Ovary (tissue), 9 donors: ENCODE results near the gene RNPEPL1. TPM values are rescaled to one million over a fixed set of nuclear protein-coding genes. Genes with fewer than 3 reads are reported as not detected.
"Not testable (repeated sequence)": the region's sequence is repeated elsewhere in the genome, so short reads cannot be mapped to it uniquely, and the experiment has no call there.

ENCODE experiments used
- DNase-seq, 5 donors: peaks; one replicate each; pipeline ENCODE4 v3.0.0-alpha.2; 2019 to 2020
- H3K27ac ChIP-seq, 2 donors: fragments of 200-600 bp; one replicate each; pipeline versions ENCODE4 v1.5.1 to v1.8.0; 2019 to 2022
- H3K27me3 ChIP-seq: fragments of 200-600 bp; one replicate; pipeline ENCODE4 v1.8.0; 2022
- H3K36me3 ChIP-seq: fragments of 200-600 bp; sonication (generic); one replicate; pipeline ENCODE4 v1.5.1; 2019
- H3K4me1 ChIP-seq: one replicate; pipeline ENCODE4 v1.8.1; 2013; ENCODE audit warnings: mild to moderate bottlenecking, moderate library complexity; ENCODE audit not compliant: insufficient read depth
- H3K4me3 ChIP-seq: fragments of 200-600 bp; sonication (generic); one replicate; pipeline ENCODE4 v1.5.1; 2017
- H3K9me3 ChIP-seq, 2 donors: fragments of 200-600 bp in 1 of 2; sonication (generic) in 1 of 2; one replicate each; pipeline versions ENCODE4 v1.5.1 to v1.8.1; 2013 to 2019; ENCODE audit warnings: mild to moderate bottlenecking in 1 of 2, moderate library complexity in 1 of 2
- EP300 ChIP-seq: sonication (generic); formaldehyde crosslinking; IDR thresholded peaks from one replicate; pipeline ENCODE4 v1.6.1; 2017; ENCODE audit warnings: antibody characterized with exemption
- POLR2A ChIP-seq: fragments of 450-650 bp; IDR thresholded peaks from one replicate; pipeline ENCODE4 v1.6.1; 2017; ENCODE audit warnings: antibody characterized with exemption, mild to moderate bottlenecking, moderate library complexity
- WGBS, 3 donors: extraction: QIAGEN DNeasy Blood & Tissue Kit in 1 of 3; methylation state at CpG; one replicate each; pipeline versions ENCODE4 v1.1.5 to v1.1.7; 2013 to 2017; 5-methylcytosine and 5-hydroxymethylcytosine counted together
- intact Hi-C, 4 donors: fragments of 100-400 bp; cut with DNase I; formaldehyde crosslinking; loops; one replicate each; pipeline versions ENCODE4 v1.11.0 to v1.15.1; 2022 to 2023
- polyA plus RNA-seq, 2 donors: library from polyadenylated mRNA; stranded (reverse); fragments of 200-250 nt in 1 of 2; fragments of 350-450 nt in 1 of 2; fragmentation: Illumina TruSeq in 1 of 2; extraction: RNeasy Lipid Tissue Mini Kit (QIAGEN cat#74804) in 1 of 2; gene quantifications; one replicate each; pipeline ENCODE4 v1.2.3, GENCODE V29; 2013 to 2014
- total RNA-seq, 7 donors: library from RNA; depleted of rRNA in 2 of 7; stranded (reverse); fragments of >200 nt in 2 of 7; fragmentation: NEBNext Ultra II Directional in 3 of 7; extraction: Animal tissue kit (Norgen Biotek cat#: 25700) in 3 of 7; gene quantifications; one replicate each; pipeline versions ENCODE4 v1.1.0 to v1.2.4, GENCODE V29; 2016 to 2023
- TF ChIP-seq, protein P1 (sequence below), 3 donors: fragments of 450-650 bp in 2 of 3; fragments of 200-600 bp in 1 of 3; IDR thresholded peaks; one replicate each; pipeline versions ENCODE4 v1.5.1 to v1.8.0; 2016 to 2022; ENCODE audit warnings: antibody characterized with exemption in 3 of 3, mild to moderate bottlenecking in 1 of 3
- donor health status: DM: no; HTN: no; CAD: no; lungs with moderate emphysema.
- donor health status: DM: no; HTN: no; CAD: no.
- donor health status: Bipolar disorder and iron deficiency.
- donor health status: DM: yes; HTN: yes; CAD: no.
- donor health status: DM: no; HTN: no; CAD: no.
- donor health status: DM: yes; HTN: yes; CAD: no.

RNPEPL1 gene
- total and polyA plus RNA-seq, 9 donors: 3.5 to 27.3 (median 23.2) TPM

DNA sequence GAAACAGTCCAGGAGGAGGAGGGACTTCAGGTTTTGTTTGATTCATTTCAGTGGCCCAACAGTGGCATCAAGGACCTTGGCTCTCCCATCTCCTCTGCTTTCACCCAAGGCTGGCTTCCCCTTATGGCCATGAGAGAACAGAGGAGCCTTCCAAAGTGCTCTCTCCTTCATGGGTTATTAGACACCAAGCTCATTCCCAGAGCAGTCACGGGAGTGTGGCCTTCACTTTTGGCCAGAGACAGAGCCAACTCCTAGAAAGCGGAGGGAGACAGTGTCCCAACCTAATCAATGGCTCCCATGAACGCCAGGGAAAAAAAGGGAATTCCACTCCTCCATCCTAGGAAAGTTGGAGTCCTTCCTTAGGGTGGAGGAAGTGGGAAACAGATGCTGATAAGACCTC is 9.0 kb upstream of the RNPEPL1 start:
- no peaks in the 10 kb centered on the region for H3K9me3 ChIP-seq
- WGBS, 3 donors: 79 to 91% (median 90%) methylated on average over 3 of the region's 3 CpGs
- no peaks in the 10 kb centered on the region for H3K36me3 ChIP-seq
- TF ChIP-seq POLR2A (no peak), EP300 (no peak)
- TF ChIP-seq, protein P1, sequence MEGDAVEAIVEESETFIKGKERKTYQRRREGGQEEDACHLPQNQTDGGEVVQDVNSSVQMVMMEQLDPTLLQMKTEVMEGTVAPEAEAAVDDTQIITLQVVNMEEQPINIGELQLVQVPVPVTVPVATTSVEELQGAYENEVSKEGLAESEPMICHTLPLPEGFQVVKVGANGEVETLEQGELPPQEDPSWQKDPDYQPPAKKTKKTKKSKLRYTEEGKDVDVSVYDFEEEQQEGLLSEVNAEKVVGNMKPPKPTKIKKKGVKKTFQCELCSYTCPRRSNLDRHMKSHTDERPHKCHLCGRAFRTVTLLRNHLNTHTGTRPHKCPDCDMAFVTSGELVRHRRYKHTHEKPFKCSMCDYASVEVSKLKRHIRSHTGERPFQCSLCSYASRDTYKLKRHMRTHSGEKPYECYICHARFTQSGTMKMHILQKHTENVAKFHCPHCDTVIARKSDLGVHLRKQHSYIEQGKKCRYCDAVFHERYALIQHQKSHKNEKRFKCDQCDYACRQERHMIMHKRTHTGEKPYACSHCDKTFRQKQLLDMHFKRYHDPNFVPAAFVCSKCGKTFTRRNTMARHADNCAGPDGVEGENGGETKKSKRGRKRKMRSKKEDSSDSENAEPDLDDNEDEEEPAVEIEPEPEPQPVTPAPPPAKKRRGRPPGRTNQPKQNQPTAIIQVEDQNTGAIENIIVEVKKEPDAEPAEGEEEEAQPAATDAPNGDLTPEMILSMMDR (IDR thresholded peaks at IDR 0.05): no peak
- H3K4me3 ChIP-seq: no peak overlapping the region
- DNase-seq: peak in 1 of 5 donors; percentile 19
- H3K4me1 ChIP-seq: peaks cover 22% of the 10 kb centered on the region
- intact Hi-C loops: no loop called here
- no peak overlapping the region for H3K27ac ChIP-seq
- no peaks in the 10 kb centered on the region for H3K27me3 ChIP-seq

DNA sequence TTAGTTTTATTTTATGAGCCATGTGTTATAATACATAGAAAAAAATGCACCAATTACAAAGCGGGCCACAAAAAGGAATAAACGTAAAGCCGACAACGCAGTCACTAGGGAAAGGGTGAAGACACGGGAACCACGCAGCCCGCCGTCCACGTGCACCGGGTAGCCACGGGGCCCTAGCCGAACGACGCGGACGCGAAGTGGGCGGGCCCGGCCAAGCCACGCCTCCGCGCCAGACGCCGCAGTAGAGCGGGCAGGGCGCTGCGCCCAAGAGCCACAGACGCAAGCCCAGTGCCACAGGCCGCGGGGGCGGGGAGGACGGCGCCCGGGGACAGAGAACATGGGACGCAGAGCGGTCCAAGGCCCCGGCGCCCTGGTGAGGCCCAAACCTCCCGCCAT is 8.2 kb upstream of the RNPEPL1 start, which contains the start of gene DUSP28:
Gene DUSP28, plus strand, starts transcription at position 274 of the 396 bp plus-strand sequence. CDS start 328 bp downstream, outside the sequence.
- peak; percentile 86 to 94 (median 91) for DNase-seq
- peaks cover 22% of the 10 kb centered on the region for H3K4me1 ChIP-seq
- 0% methylated on average over 34 to 39 of the region's 39 CpGs for WGBS, 3 donors
- peak within 1 kb of the TSS; percentile 98 for H3K4me3 ChIP-seq
- H3K27me3 ChIP-seq: no peaks in the 10 kb centered on the region
- peak within 1 kb of the TSS; percentile 97 to 98 for H3K27ac ChIP-seq
- peak; percentile 72 for TF ChIP-seq POLR2A
- TF ChIP-seq EP300: no peak
- TF ChIP-seq, protein P1 (IDR thresholded peaks at IDR 0.05): no peak
- intact Hi-C loops: loop anchor here in 2 of 4 donors (1.0 to 10.0 kb wide), 4 partner anchors 106 to 1155 kb away; partner anchors contain the start of genes GPC1 (in 1 of the 2) and HDAC4 (in 1 of the 2)
- H3K36me3 ChIP-seq: no peaks in the 10 kb centered on the region
- no peaks in the 10 kb centered on the region for H3K9me3 ChIP-seq

DNA sequence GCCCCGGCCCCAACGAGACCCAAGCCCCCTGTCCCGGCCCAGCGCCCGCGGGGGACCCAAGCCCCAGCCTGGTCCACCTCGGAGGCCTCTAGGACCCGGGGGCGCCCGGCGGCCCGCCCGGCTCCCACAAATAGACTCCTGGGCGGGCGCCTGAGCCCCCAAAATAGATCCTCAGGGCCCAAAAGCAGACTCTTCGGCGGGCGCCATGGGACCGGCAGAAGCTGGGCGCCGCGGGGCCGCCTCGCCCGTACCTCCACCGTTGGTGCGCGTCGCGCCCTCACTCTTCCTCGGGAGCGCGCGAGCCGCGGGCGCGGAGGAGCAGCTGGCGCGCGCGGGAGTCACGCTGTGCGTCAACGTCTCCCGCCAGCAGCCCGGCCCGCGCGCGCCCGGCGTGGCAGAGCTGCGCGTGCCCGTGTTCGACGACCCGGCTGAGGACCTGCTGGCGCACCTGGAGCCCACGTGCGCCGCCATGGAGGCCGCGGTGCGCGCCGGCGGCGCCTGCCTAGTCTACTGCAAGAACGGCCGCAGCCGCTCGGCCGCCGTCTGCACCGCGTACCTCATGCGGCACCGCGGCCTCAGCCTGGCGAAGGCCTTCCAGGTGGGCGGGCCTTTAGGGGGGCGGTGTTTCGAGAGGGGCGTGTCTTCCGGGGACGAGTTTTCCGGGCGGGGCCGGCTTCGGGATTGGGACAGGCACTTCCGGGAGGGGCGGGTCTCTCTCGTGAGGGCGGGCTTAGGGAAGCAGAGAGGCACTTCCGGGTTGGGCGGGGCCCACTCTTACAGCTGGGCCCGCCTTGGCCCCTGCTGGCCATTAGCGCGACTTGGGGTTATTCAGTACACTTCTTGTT is 7.6 kb upstream of the RNPEPL1 start:
- 0 to 1% (median 0%) methylated on average over 82 to 101 of the region's 101 CpGs for WGBS, 3 donors

DNA sequence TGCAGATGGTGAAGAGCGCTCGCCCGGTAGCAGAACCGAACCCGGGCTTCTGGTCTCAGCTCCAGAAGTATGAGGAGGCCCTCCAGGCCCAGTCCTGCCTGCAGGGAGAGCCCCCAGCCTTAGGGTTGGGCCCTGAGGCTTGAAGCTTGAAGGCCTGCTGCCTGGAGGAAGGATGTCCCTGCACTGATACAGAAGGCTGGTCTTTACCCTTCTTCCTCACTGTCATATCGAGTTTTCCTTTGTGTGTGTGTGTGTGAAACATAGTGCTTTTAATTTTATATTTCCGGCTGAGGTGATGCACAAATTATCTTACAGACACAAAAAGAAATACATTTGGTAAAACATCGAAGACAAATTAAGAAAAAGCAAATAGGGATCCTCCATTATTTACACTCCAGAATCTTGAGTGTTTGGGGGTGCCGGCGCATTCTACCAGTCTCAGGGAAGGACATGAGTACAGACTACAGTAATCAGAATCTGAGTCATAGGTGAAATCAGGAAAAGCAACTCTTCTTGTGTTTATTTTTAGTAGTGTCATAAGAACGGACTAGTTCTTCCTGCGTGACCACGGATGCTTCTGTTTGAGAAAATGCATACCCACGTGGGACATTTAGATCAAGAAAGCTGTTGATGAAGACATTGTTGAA is 6.8 kb upstream of the RNPEPL1 start:
- 27 to 33% (median 30%) methylated on average over 14 of the region's 14 CpGs for WGBS, 3 donors
- H3K27me3 ChIP-seq: no peaks in the 10 kb centered on the region
- no peak for DNase-seq
- H3K36me3 ChIP-seq: no peaks in the 10 kb centered on the region
- H3K27ac ChIP-seq: peak overlapping the region in 1 of 2 donors; percentile 44
- H3K4me3 ChIP-seq: peak overlapping the region; percentile 98
- H3K4me1 ChIP-seq: peaks cover 25% of the 10 kb centered on the region
- no peaks in the 10 kb centered on the region for H3K9me3 ChIP-seq
- intact Hi-C loops: loop anchor here in 2 of 4 donors (5.0 to 10.0 kb wide), 3 partner anchors 124 to 1157 kb away; partner anchors contain the start of genes GPC1 (in 1 of the 2) and HDAC4 (in 1 of the 2)
- TF ChIP-seq, protein P1 (IDR thresholded peaks at IDR 0.05): peak in 1 of 3 donors; percentile 8
- TF ChIP-seq EP300: no peak

More for the DNA sequence above, 7.6 kb upstream of the RNPEPL1 start:
- peaks cover 23% of the 10 kb centered on the region for H3K4me1 ChIP-seq
- TF ChIP-seq POLR2A: peak; percentile 48
- no peak for TF ChIP-seq EP300
- TF ChIP-seq, protein P1 (IDR thresholded peaks at IDR 0.05): peak; percentile 23 to 46 (median 42)
- peak; percentile 100 for DNase-seq
- no peaks in the 10 kb centered on the region for H3K36me3 ChIP-seq
- H3K4me3 ChIP-seq: peak overlapping the region; percentile 98
- no peaks in the 10 kb centered on the region for H3K27me3 ChIP-seq
- peak overlapping the region; percentile 97 to 98 for H3K27ac ChIP-seq
- H3K9me3 ChIP-seq: no peaks in the 10 kb centered on the region
- intact Hi-C loops: loop anchor here in 2 of 4 donors (1.0 to 10.0 kb wide), 4 partner anchors 106 to 1156 kb away; partner anchors contain the start of genes GPC1 (in 1 of the 2) and HDAC4 (in 1 of the 2)

DNA sequence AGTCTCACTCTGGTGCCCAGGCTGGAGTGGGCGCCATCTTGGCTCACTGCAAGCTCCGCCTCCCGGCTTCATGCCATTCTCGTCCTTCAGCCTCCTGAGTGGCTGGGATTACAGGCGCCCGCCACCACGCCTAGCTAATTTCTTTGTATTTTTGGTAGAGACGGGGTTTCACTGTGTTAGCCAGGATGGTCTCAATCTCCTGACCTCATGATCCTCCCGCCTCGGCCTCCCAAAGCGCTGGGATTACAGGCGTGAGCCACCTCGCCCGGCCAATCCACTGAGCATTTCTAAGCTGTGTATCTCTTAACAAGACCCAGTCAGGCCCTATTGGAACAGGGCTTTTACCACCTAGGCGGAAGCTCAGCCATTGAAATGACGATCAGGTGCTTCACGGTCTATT is 5.1 kb upstream of the RNPEPL1 start:
- not testable (repeated sequence) for H3K4me3 ChIP-seq, H3K27me3 ChIP-seq, H3K27ac ChIP-seq, H3K36me3 ChIP-seq, H3K9me3 ChIP-seq
- peaks cover 19% of the 10 kb centered on the region for H3K4me1 ChIP-seq
- 92 to 95% (median 95%) methylated on average over 17 of the region's 17 CpGs for WGBS, 3 donors
- peak in 3 of 5 donors; percentile 27 to 40 (median 29) for DNase-seq
- intact Hi-C loops: loop anchor here in 2 of 4 donors (5.0 to 10.0 kb wide), 3 partner anchors 126 to 1158 kb away; partner anchors contain the start of genes GPC1 (in 1 of the 2) and HDAC4 (in 1 of the 2)
